Skin epidermis (tissue), 12 donors: ENCODE results near the gene JAGN1.
"Not testable (repeated sequence)": the region's sequence is repeated elsewhere in the genome, so short reads cannot be mapped to it uniquely, and the experiment has no call there.

Source experiments
- H3K27ac ChIP-seq, 21 experiments: fragments of 200-600 bp; sonication (generic) in 11 of 21; one replicate each; pipeline ENCODE4 v1.5.0; 2020; ENCODE audit warnings: mild to moderate bottlenecking in 3 of 21, inconsistent platforms in 2 of 21, moderate library complexity in 2 of 21
- H3K4me3 ChIP-seq, 7 experiments: fragments of 200-600 bp; sonication (generic) in 2 of 7; one replicate each; pipeline ENCODE4 v1.5.0; 2020; ENCODE audit warnings: inconsistent platforms in 2 of 7, mild to moderate bottlenecking in 2 of 7, moderate library complexity in 1 of 7

The JAGN1 gene

GRCh38 chr3:9895715-9896114 is 5.3 kb downstream of the JAGN1 start:
- H3K4me3 ChIP-seq, H3K27ac ChIP-seq: not testable (repeated sequence)

- peak overlapping the region in 4 of 21 experiments; percentile 22 to 58 (median 53) for H3K27ac ChIP-seq
- not testable (repeated sequence) for H3K4me3 ChIP-seq
Measured at GRCh38 chr3:9896755-9897407, 6.5 kb downstream of the JAGN1 start.

- peak overlapping the region in 5 of 21 experiments; percentile 2 to 58 (median 49) for H3K27ac ChIP-seq
- no peak overlapping the region for H3K4me3 ChIP-seq
Measured at GRCh38 chr3:9897408-9898372, 7.3 kb downstream of the JAGN1 start.

GRCh38 chr3:9898467-9899241 is 8.2 kb downstream of the JAGN1 start:
- Histone ChIP-seq H3K4me3 (no peak overlapping the region), H3K27ac (peak overlapping the region in 3 of 21 experiments; percentile 2 to 57 (median 22))

- H3K27ac ChIP-seq, result peak overlapping the region in 2 of 21 experiments; percentile 22 to 37
- H3K4me3 ChIP-seq, result no peak overlapping the region
Measured at GRCh38 chr3:9899289-9899791, 8.9 kb downstream of the JAGN1 start.

GRCh38 chr3:9900965-9901415 is 10.6 kb downstream of the JAGN1 start:
- H3K27ac ChIP-seq, H3K4me3 ChIP-seq: not testable (repeated sequence)

- Histone ChIP-seq H3K4me3 (peak overlapping the region in 1 of 7 experiments; percentile 48), H3K27ac (peak overlapping the region in 15 of 21 experiments; percentile 34 to 89 (median 82))
Measured at GRCh38 chr3:9901967-9902366, 11.6 kb downstream of the JAGN1 start.

- H3K27ac ChIP-seq, result peak within 1 kb of the TSS in 20 of 21 experiments; percentile 13 to 89 (median 80)
- H3K4me3 ChIP-seq, result peak within 1 kb of the TSS; percentile 18 to 49 (median 30)
Measured at GRCh38 chr3:9902372-9903237, 12.2 kb downstream of the JAGN1 start, which contains the start of gene IL17RE. Gene IL17RE, plus strand, starts transcription at chr3:9902848. Its CDS starts 85 bp downstream, at chr3:9902933.

GRCh38 chr3:9903238-9903624 is 12.8 kb downstream of the JAGN1 start:
- peak overlapping the region in 20 of 21 experiments; percentile 13 to 89 (median 80) for H3K27ac ChIP-seq

GRCh38 chr3:9903904-9904303 is 13.5 kb downstream of the JAGN1 start:
- peak overlapping the region in 2 of 7 experiments; percentile 48 to 49 for H3K4me3 ChIP-seq
- H3K27ac ChIP-seq, result peak overlapping the region in 6 of 21 experiments; percentile 11 to 87 (median 82)

More at GRCh38 chr3:9903238-9903624, 12.8 kb downstream of the JAGN1 start:
- H3K4me3 ChIP-seq, result peak overlapping the region; percentile 18 to 49 (median 30)

- Histone ChIP-seq H3K27ac (no peak overlapping the region), H3K4me3 (no peak overlapping the region)
Measured at GRCh38 chr3:9906480-9906879, 16.1 kb downstream of the JAGN1 start.

GRCh38 chr3:9908286-9908685 is 17.9 kb downstream of the JAGN1 start:
- no peak overlapping the region for H3K4me3 ChIP-seq
- no peak overlapping the region for H3K27ac ChIP-seq

GRCh38 chr3:9909221-9910013 is 19.0 kb downstream of the JAGN1 start:
- H3K4me3 ChIP-seq, result no peak overlapping the region
- no peak overlapping the region for H3K27ac ChIP-seq

GRCh38 chr3:9911863-9912262 is 21.5 kb downstream of the JAGN1 start:
- H3K27ac ChIP-seq, result no peak overlapping the region

GRCh38 chr3:9912294-9912935 is 22.0 kb downstream of the JAGN1 start:
- Histone ChIP-seq H3K4me3 (no peak overlapping the region), H3K27ac (no peak overlapping the region)

More at GRCh38 chr3:9911863-9912262, 21.5 kb downstream of the JAGN1 start:
- H3K4me3 ChIP-seq, result no peak overlapping the region

- no peak overlapping the region for H3K4me3 ChIP-seq
- peak overlapping the region in 6 of 21 experiments; percentile 9 to 86 (median 56) for H3K27ac ChIP-seq
Measured at GRCh38 chr3:9913601-9914000, 23.2 kb downstream of the JAGN1 start.

GRCh38 chr3:9914011-9914410 is 23.6 kb downstream of the JAGN1 start:
- peak overlapping the region in 8 of 21 experiments; percentile 66 to 91 (median 84) for H3K27ac ChIP-seq
- no peak overlapping the region for H3K4me3 ChIP-seq
